ENCODE results near the gene CARD11. TPM values are rescaled to one million over a fixed set of nuclear protein-coding genes. Genes with fewer than 3 reads are reported as not detected.
A peak's percentile ranks its signal among the peaks of the same experiment; 100 is the strongest.

Gene CARD11
- total and polyA plus RNA-seq, 8 donors, result 2.7 to 8.1 (median 3.9) TPM

- intact Hi-C loops (cut with DNase I), result no loop called here
Measured at GRCh38 chr7:2968616-2969397, 74.9 kb downstream of the CARD11 start.

GRCh38 chr7:2968176-2968575 is 75.5 kb downstream of the CARD11 start:
- peak in 1 of 4 donors; percentile 6 for DNase-seq
- no peaks in the 10 kb centered on the region for H3K36me3 ChIP-seq
- peaks cover 0 to 18% of the 10 kb centered on the region in 2 donors for H3K9me3 ChIP-seq
- H3K4me3 ChIP-seq, result no peak overlapping the region
- TF ChIP-seq CTCF (IDR thresholded peaks at IDR 0.05), result no peak
- ATAC-seq, result no peak
- intact Hi-C loops (cut with DNase I), result no loop called here
- no peaks in the 10 kb centered on the region for H3K4me1 ChIP-seq
- H3K27me3 ChIP-seq, result no peaks in the 10 kb centered on the region
- H3K27ac ChIP-seq, result no peak overlapping the region

More at GRCh38 chr7:2968616-2969397, 74.9 kb downstream of the CARD11 start:
- Histone ChIP-seq H3K4me1 (no peaks in the 10 kb centered on the region), H3K27ac (no peak overlapping the region), H3K9me3 (peaks cover 0 to 18% of the 10 kb centered on the region in 2 donors), H3K4me3 (no peak overlapping the region), H3K27me3 (no peaks in the 10 kb centered on the region), H3K36me3 (no peaks in the 10 kb centered on the region)
- no peak for ATAC-seq
- TF ChIP-seq CTCF (IDR thresholded peaks at IDR 0.05), result no peak
- peak in 1 of 4 donors; percentile 22 for DNase-seq

DNA sequence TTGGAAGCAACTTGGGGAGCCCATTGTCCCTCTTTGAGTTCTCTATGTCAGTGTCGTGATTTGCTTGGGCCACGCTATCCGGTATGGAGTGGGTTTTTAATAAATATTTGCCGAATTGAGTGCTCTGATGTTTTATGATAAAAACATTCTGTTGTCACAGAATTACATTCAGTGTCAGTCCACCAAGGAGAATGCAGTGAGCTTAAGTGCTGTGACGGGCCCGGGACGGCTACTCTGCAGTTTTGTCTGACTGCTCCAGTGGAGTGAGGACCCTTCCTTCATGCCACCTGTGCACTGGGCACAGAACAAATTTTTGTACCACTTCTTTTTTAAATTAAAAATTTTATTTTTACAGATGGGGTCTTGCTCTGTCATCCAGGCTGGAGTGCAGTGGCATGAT is 76.0 kb downstream of the CARD11 start:
- Histone ChIP-seq H3K4me3 (no peak overlapping the region), H3K27ac (no peak overlapping the region), H3K4me1 (no peaks in the 10 kb centered on the region), H3K36me3 (no peaks in the 10 kb centered on the region), H3K27me3 (no peaks in the 10 kb centered on the region), H3K9me3 (peaks cover 0 to 18% of the 10 kb centered on the region in 2 donors)
- intact Hi-C loops (cut with DNase I), result no loop called here
- ATAC-seq (no peak), DNase-seq (no peak)
- TF ChIP-seq CTCF (IDR thresholded peaks at IDR 0.05), result no peak

DNA sequence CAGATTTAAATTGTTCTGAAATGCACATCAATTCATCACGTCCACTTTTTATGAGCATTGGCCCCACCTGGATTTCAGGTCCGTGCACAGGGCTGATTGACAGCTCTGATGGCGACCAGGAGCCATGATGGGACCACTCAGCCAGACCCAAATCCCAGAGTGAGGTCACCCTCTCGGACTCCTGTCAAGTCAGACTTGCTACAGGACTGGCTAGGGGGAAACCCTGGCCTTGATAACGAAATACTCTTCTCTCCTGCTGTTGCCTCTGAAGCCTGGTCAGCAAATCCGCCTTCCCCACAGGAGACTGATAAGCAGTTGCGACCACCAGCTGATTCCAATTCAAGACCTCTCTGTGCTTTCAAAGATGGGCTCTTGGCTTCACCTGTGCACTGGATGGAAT is 76.4 kb downstream of the CARD11 start:
- no peak overlapping the region for H3K27ac ChIP-seq
- TF ChIP-seq CTCF (IDR thresholded peaks at IDR 0.05), result no peak
- ATAC-seq, result no peak
- no peaks in the 10 kb centered on the region for H3K27me3 ChIP-seq
- intact Hi-C loops (cut with DNase I), result no loop called here
- peaks cover 0 to 18% of the 10 kb centered on the region in 2 donors for H3K9me3 ChIP-seq
- H3K36me3 ChIP-seq, result no peaks in the 10 kb centered on the region
- no peak overlapping the region for H3K4me3 ChIP-seq
- H3K4me1 ChIP-seq, result no peaks in the 10 kb centered on the region
- DNase-seq, result peak in 1 of 4 donors; percentile 22

DNA sequence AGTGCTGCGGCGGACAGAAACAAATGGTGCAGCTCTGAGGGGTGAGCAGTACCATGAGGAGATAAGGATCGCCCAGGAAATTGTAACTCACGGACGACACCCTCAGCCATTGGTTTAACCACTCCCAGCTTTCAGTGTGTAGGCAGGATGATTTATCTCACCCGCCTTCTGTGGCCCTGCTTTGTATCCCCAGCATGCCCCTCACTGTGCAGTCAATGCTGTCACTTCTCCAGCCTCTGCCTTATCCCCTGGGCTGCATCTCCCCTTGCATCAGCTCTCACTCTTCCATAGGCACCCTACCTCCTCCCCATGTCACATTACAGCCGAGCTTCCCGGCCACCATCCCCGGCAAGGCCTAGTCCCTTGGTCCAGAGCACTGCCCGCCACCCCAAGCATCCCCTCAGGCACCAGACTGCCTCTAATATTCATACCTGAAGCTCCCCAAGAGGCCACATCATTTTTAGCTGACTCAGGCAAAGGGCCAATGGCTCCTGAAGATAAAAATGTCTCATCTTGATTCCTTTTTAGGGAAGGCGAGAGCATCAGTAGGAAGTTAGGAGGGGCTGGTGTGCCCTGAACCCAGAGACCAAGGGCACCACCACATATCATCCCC is 77.1 kb downstream of the CARD11 start:
- H3K4me3 ChIP-seq, result no peak overlapping the region
- no peak overlapping the region for H3K27ac ChIP-seq
- DNase-seq, result peak in 1 of 4 donors; percentile 22
- H3K36me3 ChIP-seq, result no peaks in the 10 kb centered on the region
- intact Hi-C loops (cut with DNase I), result no loop called here
- H3K4me1 ChIP-seq, result no peaks in the 10 kb centered on the region
- no peaks in the 10 kb centered on the region for H3K27me3 ChIP-seq
- no peak for TF ChIP-seq CTCF (IDR thresholded peaks at IDR 0.05)
- H3K9me3 ChIP-seq, result peaks cover 0 to 18% of the 10 kb centered on the region in 2 donors
- ATAC-seq, result no peak

All from left lung (tissue), 10 donors.